Measurements from ENCODE around the gene NDRG3. TPM values are rescaled to one million over a fixed set of nuclear protein-coding genes. Genes with fewer than 3 reads are reported as not detected.

The NDRG3 gene
- total RNA-seq, 1 experiment from 2014 or later: 55.6 TPM

GRCh38 chr20:36736451-36737182 is 9.3 kb downstream of the NDRG3 start:
- no peak overlapping the region for H3K27ac ChIP-seq
- no peaks in the 10 kb centered on the region for H3K4me1 ChIP-seq (replicated peaks; ENCODE audit: insufficient read depth)
- no peaks in the 10 kb centered on the region for H3K36me3 ChIP-seq (ENCODE audit: low read depth)
- BruUV-seq (replicated peaks): no TSS peak
- no peak for DNase-seq
- H3K9me2 ChIP-seq (ENCODE audit: insufficient read depth): no peaks in the 10 kb centered on the region
- no peaks in the 10 kb centered on the region for H3K27me3 ChIP-seq (ENCODE audit: insufficient read depth, low read depth)
- no peaks in the 10 kb centered on the region for H3K79me2 ChIP-seq (ENCODE audit: low read depth)
- no peaks in the 10 kb centered on the region for H3F3A ChIP-seq (ENCODE audit: insufficient read depth, low read depth)
- no peak overlapping the region for H2AFZ ChIP-seq
- H4K20me1 ChIP-seq (ENCODE audit: insufficient read depth): no peaks in the 10 kb centered on the region
- TF ChIP-seq EZH2 (IDR thresholded peaks at IDR 0.05; ENCODE audit: low read depth) (no peak), CTCF (conservative IDR thresholded peaks at IDR 0.05) (no peak)
- intact Hi-C loops (cut with micrococcal nuclease; ENCODE audit: unreplicated experiment): no loop called here
- H3K9me3 ChIP-seq (ENCODE audit: insufficient read depth, low read depth): no peaks in the 10 kb centered on the region
- POLR2A ChIA-PET (ENCODE audit: unreplicated experiment): interaction anchor here (0.6 kb wide), 2 partner anchors 8 to 15 kb away, joined by 8 to 21 read pairs; no protein-coding TSS in a partner anchor
- H3K4me3 ChIP-seq: no peak overlapping the region
- H3K4me2 ChIP-seq: no peak overlapping the region
- CTCF ChIA-PET: no interaction called here

- Histone ChIP-seq H3K4me2 (no peak overlapping the region), H3K27me3 (ENCODE audit: insufficient read depth, low read depth) (no peaks in the 10 kb centered on the region), H3K79me2 (ENCODE audit: low read depth) (no peaks in the 10 kb centered on the region), H3K4me3 (no peak overlapping the region), H3F3A (ENCODE audit: insufficient read depth, low read depth) (no peaks in the 10 kb centered on the region), H3K9me2 (ENCODE audit: insufficient read depth) (no peaks in the 10 kb centered on the region), H3K4me1 (replicated peaks; ENCODE audit: insufficient read depth) (no peaks in the 10 kb centered on the region), H3K36me3 (ENCODE audit: low read depth) (no peaks in the 10 kb centered on the region), H3K27ac (no peak overlapping the region), H2AFZ (no peak overlapping the region), H4K20me1 (ENCODE audit: insufficient read depth) (no peaks in the 10 kb centered on the region), H3K9me3 (ENCODE audit: insufficient read depth, low read depth) (no peaks in the 10 kb centered on the region)
- TF ChIP-seq CTCF (conservative IDR thresholded peaks at IDR 0.05) (no peak), EZH2 (IDR thresholded peaks at IDR 0.05; ENCODE audit: low read depth) (no peak)
- POLR2A ChIA-PET (ENCODE audit: unreplicated experiment): interaction anchor here (0.5 kb wide), 1 partner anchor 1693 kb away, joined by 3 read pairs; no protein-coding TSS in a partner anchor
- intact Hi-C loops (cut with micrococcal nuclease; ENCODE audit: unreplicated experiment): no loop called here
- DNase-seq: no peak
- CTCF ChIA-PET: no interaction called here
- BruUV-seq (replicated peaks): no TSS peak
These were observed 13.4 kb downstream of the NDRG3 start for GRCh38 chr20:36732456-36732855.

DNA sequence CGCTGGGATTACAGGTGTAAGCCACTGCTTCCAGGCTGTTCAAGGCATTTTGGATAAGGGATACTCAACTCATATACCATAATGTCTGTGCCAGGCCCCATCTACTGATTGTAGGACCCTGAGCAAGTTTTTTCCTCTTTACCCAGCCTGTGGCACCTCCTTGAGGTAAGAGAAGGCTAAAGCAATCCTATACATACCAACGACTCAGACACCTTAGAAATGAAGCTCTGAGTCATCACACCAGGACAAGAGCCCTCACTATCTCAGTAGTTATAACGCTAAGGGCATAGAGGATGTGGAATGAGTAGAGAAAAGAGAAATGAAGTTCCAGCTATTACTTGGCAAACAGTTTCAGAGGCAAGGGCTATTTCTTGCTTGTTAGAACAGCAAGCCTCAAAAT is 16.9 kb downstream of the NDRG3 start:
- CTCF ChIA-PET: interaction anchor here (0.5 to 1.1 kb wide), 5 partner anchors 16 to 136 kb away, joined by 3 to 6 read pairs (median 3); no protein-coding TSS in a partner anchor
- no peaks in the 10 kb centered on the region for H3K79me2 ChIP-seq (ENCODE audit: low read depth)
- no peaks in the 10 kb centered on the region for H3K9me2 ChIP-seq (ENCODE audit: insufficient read depth)
- no peaks in the 10 kb centered on the region for H3K36me3 ChIP-seq (ENCODE audit: low read depth)
- intact Hi-C loops (cut with micrococcal nuclease; ENCODE audit: unreplicated experiment): no loop called here
- H3F3A ChIP-seq (ENCODE audit: insufficient read depth, low read depth): no peaks in the 10 kb centered on the region
- no peak overlapping the region for H3K4me3 ChIP-seq
- no peaks in the 10 kb centered on the region for H3K27me3 ChIP-seq (ENCODE audit: insufficient read depth, low read depth)
- TF ChIP-seq CTCF (conservative IDR thresholded peaks at IDR 0.05): peak; percentile 44; the same call in 1 of the 2 replicates
- no peak for TF ChIP-seq EZH2 (IDR thresholded peaks at IDR 0.05; ENCODE audit: low read depth)
- no peak overlapping the region for H3K27ac ChIP-seq
- no peaks in the 10 kb centered on the region for H4K20me1 ChIP-seq (ENCODE audit: insufficient read depth)
- DNase-seq: no peak
- POLR2A ChIA-PET (ENCODE audit: unreplicated experiment): interaction anchor here (0.6 kb wide), 1 partner anchor 267 kb away, joined by 3 read pairs; no protein-coding TSS in a partner anchor
- H3K4me2 ChIP-seq: no peak overlapping the region
- no peaks in the 10 kb centered on the region for H3K4me1 ChIP-seq (replicated peaks; ENCODE audit: insufficient read depth)
- no peaks in the 10 kb centered on the region for H3K9me3 ChIP-seq (ENCODE audit: insufficient read depth, low read depth)
- no TSS peak for BruUV-seq (replicated peaks)
- H2AFZ ChIP-seq: no peak overlapping the region

Measured in PC-9 (cell line).